ENCODE results near the gene TTC23.

Gene TTC23

DNA sequence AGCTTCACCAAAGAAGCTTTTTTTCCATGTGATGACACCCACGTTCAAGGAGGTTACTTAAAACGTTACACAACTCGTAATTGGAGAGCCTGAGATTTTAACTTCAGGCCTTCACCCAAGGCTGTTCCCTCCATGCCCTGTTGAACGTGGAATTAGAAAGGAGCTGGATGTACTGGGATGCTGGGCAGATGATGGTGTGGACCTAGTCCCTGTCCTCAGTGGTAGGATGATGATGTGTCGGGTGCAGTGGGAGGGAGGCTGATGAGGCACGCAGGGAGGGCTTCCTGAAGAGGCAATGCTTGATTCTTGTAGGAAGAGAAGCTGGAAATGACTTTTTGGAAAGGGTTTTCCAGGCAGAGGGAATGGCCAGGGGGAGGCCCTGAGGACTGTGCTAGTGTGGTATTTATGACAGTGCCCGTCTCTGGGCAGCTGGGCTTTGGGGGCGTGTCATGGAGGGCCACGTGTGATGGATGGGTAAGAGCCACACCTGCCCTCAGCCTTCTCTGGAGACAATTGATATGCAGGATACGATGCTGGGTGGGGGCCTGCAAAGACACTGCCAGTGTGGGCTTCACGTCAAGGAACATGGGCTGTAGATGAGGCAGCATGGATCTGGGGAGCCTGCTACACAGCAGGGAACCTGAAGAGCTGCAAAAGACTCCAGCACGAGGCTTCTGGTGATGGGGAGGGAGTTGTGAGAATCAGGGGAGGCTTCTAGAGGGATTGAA lies 129.2 kb downstream of the TTC23 start:
- POLR2A ChIA-PET (ENCODE audit: low non-redundant PET): no interaction called here
- CTCF ChIA-PET: interaction anchor here (0.6 kb wide), 1 partner anchor 31 kb away, joined by 3 read pairs; no protein-coding TSS in a partner anchor
- no peak for DNase-seq (ENCODE audit: low spot score)
- TF ChIP-seq, protein P1, sequence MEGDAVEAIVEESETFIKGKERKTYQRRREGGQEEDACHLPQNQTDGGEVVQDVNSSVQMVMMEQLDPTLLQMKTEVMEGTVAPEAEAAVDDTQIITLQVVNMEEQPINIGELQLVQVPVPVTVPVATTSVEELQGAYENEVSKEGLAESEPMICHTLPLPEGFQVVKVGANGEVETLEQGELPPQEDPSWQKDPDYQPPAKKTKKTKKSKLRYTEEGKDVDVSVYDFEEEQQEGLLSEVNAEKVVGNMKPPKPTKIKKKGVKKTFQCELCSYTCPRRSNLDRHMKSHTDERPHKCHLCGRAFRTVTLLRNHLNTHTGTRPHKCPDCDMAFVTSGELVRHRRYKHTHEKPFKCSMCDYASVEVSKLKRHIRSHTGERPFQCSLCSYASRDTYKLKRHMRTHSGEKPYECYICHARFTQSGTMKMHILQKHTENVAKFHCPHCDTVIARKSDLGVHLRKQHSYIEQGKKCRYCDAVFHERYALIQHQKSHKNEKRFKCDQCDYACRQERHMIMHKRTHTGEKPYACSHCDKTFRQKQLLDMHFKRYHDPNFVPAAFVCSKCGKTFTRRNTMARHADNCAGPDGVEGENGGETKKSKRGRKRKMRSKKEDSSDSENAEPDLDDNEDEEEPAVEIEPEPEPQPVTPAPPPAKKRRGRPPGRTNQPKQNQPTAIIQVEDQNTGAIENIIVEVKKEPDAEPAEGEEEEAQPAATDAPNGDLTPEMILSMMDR (conservative IDR thresholded peaks at IDR 0.05; ENCODE audit: low read depth): no peak
- H3K27ac ChIP-seq: no peak overlapping the region

DNA sequence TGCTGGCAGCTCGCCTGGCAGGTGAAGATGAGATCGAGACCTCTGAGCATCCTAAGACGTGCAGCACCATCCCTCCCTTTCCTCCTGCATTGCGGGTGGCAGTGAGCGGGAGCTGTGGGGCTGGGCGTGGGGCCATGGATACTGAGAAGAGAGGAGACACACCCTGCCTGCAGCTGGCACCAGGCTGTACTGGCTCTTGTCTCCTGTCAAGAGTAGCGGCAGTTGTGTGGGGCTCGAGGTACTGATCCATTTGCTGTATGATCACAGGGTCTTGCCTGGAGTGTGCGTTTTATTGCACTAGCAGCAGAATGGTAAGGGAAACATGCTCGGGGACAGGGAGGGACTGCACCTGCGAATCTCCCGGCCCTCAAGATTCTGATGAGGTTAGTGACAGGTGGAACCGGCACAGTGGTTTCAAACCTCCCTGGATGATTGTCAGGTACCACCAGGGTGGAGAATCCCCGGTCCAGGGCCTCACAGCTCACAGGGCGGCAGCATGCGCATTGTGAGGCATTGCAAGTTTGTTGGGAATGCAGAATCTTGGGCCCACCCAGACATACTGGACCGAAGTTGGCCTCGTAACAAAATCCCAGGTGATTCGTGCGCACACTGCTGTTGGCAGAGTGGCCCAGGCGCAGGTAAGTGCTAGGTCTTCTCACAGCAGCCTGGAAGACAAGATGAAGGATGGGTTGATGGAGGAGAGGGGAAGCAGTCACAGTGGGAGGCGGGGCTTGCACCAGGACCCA lies 130.4 kb downstream of the TTC23 start:
- DNase-seq (ENCODE audit: low spot score): no peak
- no peak overlapping the region for H3K27ac ChIP-seq
- POLR2A ChIA-PET (ENCODE audit: low non-redundant PET): no interaction called here
- CTCF ChIA-PET: no interaction called here
- TF ChIP-seq, protein P1 (conservative IDR thresholded peaks at IDR 0.05; ENCODE audit: low read depth): no peak

DNA sequence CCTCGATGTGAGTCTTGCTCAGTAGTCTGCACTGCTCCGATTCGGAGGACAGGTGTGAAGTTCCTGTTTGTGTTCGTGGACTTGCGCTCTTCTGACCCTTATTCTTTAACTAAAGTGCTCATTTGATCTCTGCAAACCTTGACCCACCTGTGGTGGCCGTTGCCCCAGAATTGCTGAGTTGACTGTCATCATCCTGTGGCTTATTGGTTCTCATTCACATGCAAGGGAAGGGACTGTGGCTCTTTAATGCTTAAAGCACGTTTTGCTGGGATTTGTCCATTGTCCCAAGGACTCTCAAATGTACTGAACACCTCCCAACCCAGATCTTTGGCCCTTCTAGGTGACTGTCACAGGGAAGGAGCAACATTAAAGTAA lies 131.1 kb downstream of the TTC23 start:
- ChIA-PET POLR2A (ENCODE audit: low non-redundant PET) (no interaction called here), CTCF (interaction anchor here (1.0 kb wide), 1 partner anchor 18 kb away, joined by 4 read pairs; no protein-coding TSS in a partner anchor)
- DNase-seq (ENCODE audit: low spot score): no peak
- no peak overlapping the region for H3K27ac ChIP-seq
- TF ChIP-seq, protein P1 (conservative IDR thresholded peaks at IDR 0.05; ENCODE audit: low read depth): no peak

DNA sequence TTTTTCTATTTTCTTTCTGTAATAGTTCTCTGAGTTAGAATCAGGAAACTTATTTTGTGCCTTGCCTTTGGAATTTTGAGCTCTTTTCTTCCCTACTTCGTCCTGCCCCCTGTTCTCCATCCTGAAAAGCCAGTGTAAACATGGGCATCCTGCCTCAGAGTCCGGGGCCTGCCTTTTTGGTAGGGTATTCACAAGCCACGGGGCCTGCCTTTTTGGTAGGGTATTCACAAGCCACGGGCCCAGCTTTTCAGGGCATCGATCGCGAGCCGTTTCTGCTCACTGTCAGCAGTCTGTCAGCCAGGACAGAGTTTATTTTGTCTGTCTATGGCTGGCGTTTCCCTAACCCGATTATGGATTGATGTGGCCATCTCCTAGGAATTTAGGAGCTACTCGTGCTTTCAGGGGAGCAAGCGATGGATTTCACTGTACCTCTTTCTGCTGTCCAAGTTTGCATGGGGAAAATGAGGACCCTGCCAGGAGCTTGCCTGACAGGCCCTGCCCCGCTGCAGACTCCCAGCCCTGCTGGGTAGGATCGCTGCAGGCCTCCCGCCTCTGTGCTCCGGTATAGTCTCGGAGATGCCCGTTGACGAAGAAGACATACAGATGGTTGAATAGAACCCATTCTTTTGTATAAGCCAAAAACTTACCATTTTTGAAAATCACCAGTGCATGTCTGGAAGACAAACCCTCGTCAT lies 131.7 kb downstream of the TTC23 start:
- TF ChIP-seq, protein P1 (conservative IDR thresholded peaks at IDR 0.05; ENCODE audit: low read depth): no peak
- ChIA-PET CTCF (interaction anchor here (0.5 to 1.0 kb wide), 2 partner anchors 17 to 473 kb away, joined by 4 read pairs; no protein-coding TSS in a partner anchor), POLR2A (ENCODE audit: low non-redundant PET) (no interaction called here)
- DNase-seq (ENCODE audit: low spot score): no peak
- no peak overlapping the region for H3K27ac ChIP-seq

DNA sequence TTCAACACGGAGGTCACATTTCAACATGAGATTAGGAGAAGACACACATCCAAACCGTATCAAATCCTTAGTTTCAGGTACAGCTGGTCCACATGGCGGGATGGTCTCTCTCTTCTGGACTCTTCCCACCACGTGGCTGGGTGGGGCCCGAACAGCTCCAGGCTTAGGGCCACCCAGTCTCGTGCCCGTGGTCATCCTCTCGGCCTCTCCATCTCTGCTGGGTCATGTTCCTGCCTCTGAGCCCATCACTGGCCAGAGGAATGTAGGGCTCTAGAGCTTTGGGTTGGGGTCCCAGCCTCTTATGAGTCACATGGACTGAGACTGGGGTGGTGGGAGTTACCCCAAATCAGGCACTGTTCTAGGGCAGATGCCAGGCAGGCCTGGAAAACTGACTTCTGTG lies 132.3 kb downstream of the TTC23 start:
- TF ChIP-seq, protein P1 (conservative IDR thresholded peaks at IDR 0.05; ENCODE audit: low read depth): no peak
- POLR2A ChIA-PET (ENCODE audit: low non-redundant PET): no interaction called here
- no peak for DNase-seq (ENCODE audit: low spot score)
- no peak overlapping the region for H3K27ac ChIP-seq
- CTCF ChIA-PET: interaction anchor here (1.0 kb wide), 1 partner anchor 16 kb away, joined by 4 read pairs; no protein-coding TSS in a partner anchor

Measured in RWPE1 (cell line).